HEK293 (cell line): ENCODE measurements around the gene RAP1GAP.

ENCODE experiments used
- BCL11A ChIP-seq: fragments of 450-650 bp; formaldehyde crosslinking; IDR thresholded peaks from 2 replicates; pipeline ENCODE4 v1.5.1; 2016; ENCODE audit warnings: low read depth, missing biosample characterization, missing genetic modification characterization
- CTCF ChIP-seq: fragments of 450-650 bp; formaldehyde crosslinking; IDR thresholded peaks from 2 replicates; pipeline ENCODE4 v1.5.1; 2016; ENCODE audit warnings: missing biosample characterization, missing genetic modification characterization
- RBAK ChIP-seq: fragments of 450-650 bp; formaldehyde crosslinking; IDR thresholded peaks from 2 replicates; pipeline ENCODE4 v1.5.1; 2016; ENCODE audit warnings: missing biosample characterization, missing genetic modification characterization
- SCRT1 ChIP-seq: fragments of 450-650 bp; formaldehyde crosslinking; IDR thresholded peaks from 2 replicates; pipeline ENCODE4 v1.5.1; 2016; ENCODE audit warnings: missing biosample characterization, missing genetic modification characterization, borderline replicate concordance
- SP2 ChIP-seq: fragments of 450-650 bp; formaldehyde crosslinking; IDR thresholded peaks from 2 replicates; pipeline ENCODE4 v1.5.1; 2016; ENCODE audit warnings: missing biosample characterization, missing genetic modification characterization
- ZBTB49 ChIP-seq: fragments of 450-650 bp; formaldehyde crosslinking; IDR thresholded peaks from 2 replicates; pipeline ENCODE4 v1.5.1; 2016; ENCODE audit warnings: missing biosample characterization, missing genetic modification characterization, low read depth
- ZNF747 ChIP-seq: fragments of 450-650 bp; formaldehyde crosslinking; IDR thresholded peaks from 2 replicates; pipeline ENCODE4 v1.5.1; 2016; ENCODE audit warnings: missing biosample characterization, missing genetic modification characterization
- ZSCAN23 ChIP-seq: fragments of 450-650 bp; formaldehyde crosslinking; IDR thresholded peaks from 2 replicates; pipeline ENCODE4 v1.5.1; 2016; ENCODE audit warnings: missing biosample characterization, missing genetic modification characterization

GRCh38 chr1:21614419-21615115 lies 54.6 kb downstream of the RAP1GAP start:
- TF ChIP-seq ZNF747 (tag by site-specific recombination), result no peak
- TF ChIP-seq SP2 (tag by site-specific recombination), result no peak
- no peak for TF ChIP-seq SCRT1 (tag by site-specific recombination)
- TF ChIP-seq CTCF, result no peak
- TF ChIP-seq ZBTB49 (tag by site-specific recombination), result no peak
- no peak for TF ChIP-seq BCL11A (tag by site-specific recombination)
- no peak for TF ChIP-seq ZSCAN23 (tag by site-specific recombination)
- no peak for TF ChIP-seq RBAK (tag by site-specific recombination)
